ENCODE results near the gene MSRB1.

MSRB1 gene, protein sequence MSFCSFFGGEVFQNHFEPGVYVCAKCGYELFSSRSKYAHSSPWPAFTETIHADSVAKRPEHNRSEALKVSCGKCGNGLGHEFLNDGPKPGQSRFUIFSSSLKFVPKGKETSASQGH

DNA sequence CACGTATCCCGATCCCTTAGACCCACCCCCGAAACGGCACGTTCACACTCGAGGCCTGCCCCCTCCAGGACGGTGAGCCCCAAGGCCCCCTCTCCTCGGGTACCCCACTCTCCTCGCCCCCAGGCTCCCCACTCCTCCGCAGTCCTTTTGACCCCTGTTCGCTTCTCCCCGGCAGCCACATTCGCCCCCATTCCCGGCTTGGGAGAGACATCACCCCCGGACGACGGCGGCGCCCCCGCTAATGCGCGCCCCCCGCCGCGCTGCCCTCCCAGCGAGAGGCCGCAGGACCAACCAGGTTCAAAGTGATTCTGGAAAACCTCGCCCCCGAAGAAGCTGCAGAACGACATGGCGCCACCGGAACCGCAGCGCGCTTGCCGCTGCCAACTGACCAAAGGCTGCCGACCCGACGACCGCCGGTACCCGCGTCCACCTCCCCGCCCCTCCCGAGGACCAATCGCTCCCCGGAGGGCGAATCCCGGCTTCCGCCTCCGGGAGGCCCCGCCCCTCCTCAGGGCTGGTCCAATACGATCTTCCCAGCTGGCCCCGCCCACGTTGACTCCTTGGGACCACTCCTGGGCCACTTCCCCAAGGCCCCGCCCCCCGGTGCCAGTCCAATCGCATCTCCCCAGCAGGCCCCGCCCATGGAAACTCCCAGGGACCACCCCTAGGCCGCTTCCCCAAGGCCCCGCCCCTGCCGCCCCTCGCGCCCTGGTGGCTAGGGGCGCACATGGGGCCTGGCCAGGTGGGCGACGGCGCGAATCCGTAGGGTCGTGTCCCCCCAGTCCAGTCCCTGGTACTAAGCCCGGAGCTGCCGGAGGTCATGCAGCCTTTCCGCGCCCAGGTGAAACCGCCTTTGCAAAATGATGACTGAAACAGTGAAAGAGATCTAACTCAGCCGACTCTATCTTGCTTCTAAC lies at the start of gene MSRB1:
Gene MSRB1, minus strand, starts transcription at position 390 of the 917 bp plus-strand sequence. Its CDS starts 43 bp downstream, at position 347.
- H3K4me1 ChIP-seq (ENCODE audit: control insufficient read depth in 1 of 2, insufficient read depth in 2 of 2, low read length in 2 of 2): peaks cover 23 to 33% of the 10 kb centered on the region in 2 donors
- H3K27ac ChIP-seq (ENCODE audit: low read depth, low read length): peak within 1 kb of the TSS; percentile 66
- H3K27me3 ChIP-seq (ENCODE audit: control insufficient read depth in 1 of 2, insufficient read depth in 2 of 2, low read length in 2 of 2): no peaks in the 10 kb centered on the region
- H3K9me3 ChIP-seq (ENCODE audit: control insufficient read depth in 1 of 2, low read length in 2 of 2): no peaks in the 10 kb centered on the region
- H3K9ac ChIP-seq (ENCODE audit: low read depth in 1 of 2, low read length in 2 of 2): peak within 1 kb of the TSS; percentile 74 to 82
- peaks cover 13 to 19% of the 10 kb centered on the region in 2 donors for H3K36me3 ChIP-seq (ENCODE audit: control insufficient read depth in 1 of 2, insufficient read depth in 2 of 2, low read length in 2 of 2)
- peak within 1 kb of the TSS; percentile 86 to 93 for H3K4me3 ChIP-seq (ENCODE audit: low read depth in 1 of 2, low read length in 2 of 2)

DNA sequence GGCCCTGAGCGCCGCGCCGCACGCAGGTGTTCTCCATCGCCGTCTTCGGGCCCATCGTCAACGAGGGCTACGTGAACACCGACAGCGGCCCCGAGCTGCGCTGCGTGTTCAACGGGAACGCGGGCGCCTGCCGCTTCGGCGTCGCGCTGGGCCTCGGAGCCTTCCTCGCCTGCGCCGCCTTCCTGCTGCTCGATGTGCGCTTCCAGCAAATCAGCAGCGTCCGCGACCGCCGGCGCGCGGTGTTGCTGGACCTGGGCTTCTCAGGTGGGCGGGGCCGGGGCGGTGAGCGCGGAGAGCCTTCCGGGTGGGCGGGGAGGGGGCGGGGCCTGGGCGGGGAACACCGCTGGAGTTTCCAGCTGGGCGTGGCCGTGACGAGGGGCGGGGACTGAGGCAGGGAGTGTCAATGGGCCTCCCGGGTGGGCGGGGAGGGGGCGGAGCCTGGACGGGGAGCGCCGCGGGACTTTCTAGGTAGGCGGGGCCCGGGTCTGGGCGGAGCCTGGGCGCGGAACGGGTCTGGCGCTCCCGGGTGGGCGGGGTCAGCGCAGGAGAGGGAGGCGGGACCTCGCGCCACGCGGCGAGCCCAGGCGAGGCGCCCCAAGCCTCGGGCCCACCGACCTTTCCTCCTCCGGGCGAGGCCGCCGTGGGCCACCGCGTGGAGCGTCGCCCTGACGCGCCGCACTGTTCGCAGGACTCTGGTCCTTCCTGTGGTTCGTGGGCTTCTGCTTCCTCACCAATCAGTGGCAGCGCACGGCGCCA lies 49.1 kb upstream of the MSRB1 start:
- peaks cover 26% of the 10 kb centered on the region in 2 donors for H3K4me1 ChIP-seq (ENCODE audit: control insufficient read depth in 1 of 2, insufficient read depth in 2 of 2, low read length in 2 of 2)
- no peaks in the 10 kb centered on the region for H3K9me3 ChIP-seq (ENCODE audit: control insufficient read depth in 1 of 2, low read length in 2 of 2)
- H3K4me3 ChIP-seq (ENCODE audit: low read depth in 1 of 2, low read length in 2 of 2): peak overlapping the region; percentile 34 to 70
- H3K9ac ChIP-seq (ENCODE audit: low read depth in 1 of 2, low read length in 2 of 2): peak overlapping the region; percentile 22 to 47
- peaks cover 2 to 7% of the 10 kb centered on the region in 2 donors for H3K36me3 ChIP-seq (ENCODE audit: control insufficient read depth in 1 of 2, insufficient read depth in 2 of 2, low read length in 2 of 2)
- no peak overlapping the region for H3K27ac ChIP-seq (ENCODE audit: low read depth, low read length)
- peaks cover 22 to 26% of the 10 kb centered on the region in 2 donors for H3K27me3 ChIP-seq (ENCODE audit: control insufficient read depth in 1 of 2, insufficient read depth in 2 of 2, low read length in 2 of 2)

DNA sequence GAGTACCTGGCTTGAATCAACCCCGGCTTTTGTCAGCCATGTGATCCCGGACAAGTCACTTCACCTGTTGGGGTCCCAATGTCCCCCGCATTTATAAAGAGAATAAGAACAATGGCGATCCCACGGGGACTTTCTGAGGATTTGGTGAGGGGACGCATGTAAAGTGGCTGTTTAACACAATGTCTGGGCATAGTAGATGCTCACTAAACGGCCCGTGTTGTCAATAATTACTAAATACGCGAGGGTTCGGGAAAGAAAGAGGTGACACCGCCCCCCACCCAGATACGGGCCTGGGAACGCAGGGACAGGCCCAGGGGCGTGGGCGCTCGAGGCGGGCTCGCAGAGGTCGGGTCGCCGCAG lies 48.6 kb upstream of the MSRB1 start:
- no peak overlapping the region for H3K27ac ChIP-seq (ENCODE audit: low read depth, low read length)
- peaks cover 4 to 9% of the 10 kb centered on the region in 2 donors for H3K36me3 ChIP-seq (ENCODE audit: control insufficient read depth in 1 of 2, insufficient read depth in 2 of 2, low read length in 2 of 2)
- H3K9ac ChIP-seq (ENCODE audit: low read depth in 1 of 2, low read length in 2 of 2): peak overlapping the region; percentile 22 to 47
- H3K4me1 ChIP-seq (ENCODE audit: control insufficient read depth in 1 of 2, insufficient read depth in 2 of 2, low read length in 2 of 2): peaks cover 22 to 26% of the 10 kb centered on the region in 2 donors
- H3K4me3 ChIP-seq (ENCODE audit: low read depth in 1 of 2, low read length in 2 of 2): peak overlapping the region; percentile 34 to 70
- no peaks in the 10 kb centered on the region for H3K9me3 ChIP-seq (ENCODE audit: control insufficient read depth in 1 of 2, low read length in 2 of 2)
- peaks cover 22 to 26% of the 10 kb centered on the region in 2 donors for H3K27me3 ChIP-seq (ENCODE audit: control insufficient read depth in 1 of 2, insufficient read depth in 2 of 2, low read length in 2 of 2)

DNA sequence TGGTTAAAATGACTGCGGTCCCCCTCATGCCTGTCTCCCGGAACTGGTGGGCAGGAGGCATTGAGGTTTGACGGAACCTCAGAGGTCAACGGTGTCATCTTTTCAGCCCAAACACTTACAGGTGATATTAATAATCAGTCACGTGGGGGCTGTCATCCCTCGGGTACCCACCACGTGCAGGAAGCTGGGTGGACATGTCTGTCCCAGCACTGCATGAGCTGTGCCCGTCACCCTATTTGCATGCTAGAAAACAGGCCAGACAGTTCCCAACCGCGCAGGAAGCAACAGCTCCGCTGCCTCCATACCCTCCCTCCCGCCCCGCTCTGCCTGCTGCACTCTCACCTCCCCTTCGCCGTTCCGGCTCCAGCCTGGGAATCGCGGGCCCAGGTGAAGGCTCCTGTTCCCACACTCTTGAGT lies 48.1 kb upstream of the MSRB1 start:
- peak overlapping the region in 1 of 2 donors; percentile 54 for H3K9ac ChIP-seq (ENCODE audit: low read depth in 1 of 2, low read length in 2 of 2)

DNA sequence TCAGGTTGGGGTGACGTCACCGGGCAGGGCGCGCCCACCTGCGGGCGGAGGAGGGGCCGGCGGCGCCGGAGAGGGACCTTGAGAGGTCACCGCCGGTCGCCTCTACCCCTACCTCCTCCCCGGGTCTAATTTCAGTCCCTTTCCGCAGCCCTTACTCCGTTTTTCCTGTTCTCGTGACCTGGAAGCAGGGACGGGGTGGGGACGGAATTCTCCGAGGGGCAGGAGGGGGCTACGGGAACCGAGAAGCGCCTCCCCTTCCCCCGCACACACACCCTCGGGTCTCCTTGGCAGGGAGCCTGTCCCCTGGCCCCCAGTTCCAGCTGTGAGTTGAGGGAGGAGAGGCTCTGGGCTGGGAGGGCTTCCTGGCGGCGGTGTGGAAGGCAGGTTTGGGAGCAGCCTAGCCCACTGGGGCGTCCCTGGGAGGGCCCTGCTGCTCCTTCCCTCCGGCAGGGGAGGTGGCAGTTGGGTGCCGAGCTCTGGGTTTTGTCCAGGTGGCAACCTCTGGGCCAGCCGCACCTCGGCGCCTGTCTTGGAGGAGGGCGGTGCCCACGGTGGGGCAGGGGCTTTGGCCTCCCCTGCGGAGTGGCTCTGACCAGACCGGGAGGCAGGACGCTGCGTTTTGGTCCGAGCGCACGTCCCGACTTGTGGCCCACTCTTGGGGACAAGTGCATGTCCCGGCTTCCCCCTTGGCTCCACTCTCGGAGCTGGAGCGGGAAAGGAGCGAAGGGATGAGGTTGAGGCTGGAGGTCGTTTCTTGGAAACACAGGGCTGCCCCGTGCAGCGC lies 47.5 kb upstream of the MSRB1 start:
- peak overlapping the region; percentile 48 to 57 for H3K4me3 ChIP-seq (ENCODE audit: low read depth in 1 of 2, low read length in 2 of 2)

More for the DNA sequence above, 48.1 kb upstream of the MSRB1 start:
- Histone ChIP-seq H3K27ac (ENCODE audit: low read depth, low read length) (no peak overlapping the region), H3K9me3 (ENCODE audit: control insufficient read depth in 1 of 2, low read length in 2 of 2) (no peaks in the 10 kb centered on the region), H3K36me3 (ENCODE audit: control insufficient read depth in 1 of 2, insufficient read depth in 2 of 2, low read length in 2 of 2) (peaks cover 8 to 13% of the 10 kb centered on the region in 2 donors), H3K27me3 (ENCODE audit: control insufficient read depth in 1 of 2, insufficient read depth in 2 of 2, low read length in 2 of 2) (peaks cover 22 to 26% of the 10 kb centered on the region in 2 donors), H3K4me3 (ENCODE audit: low read depth in 1 of 2, low read length in 2 of 2) (peak overlapping the region; percentile 48 to 70), H3K4me1 (ENCODE audit: control insufficient read depth in 1 of 2, insufficient read depth in 2 of 2, low read length in 2 of 2) (peaks cover 26 to 29% of the 10 kb centered on the region in 2 donors)

DNA sequence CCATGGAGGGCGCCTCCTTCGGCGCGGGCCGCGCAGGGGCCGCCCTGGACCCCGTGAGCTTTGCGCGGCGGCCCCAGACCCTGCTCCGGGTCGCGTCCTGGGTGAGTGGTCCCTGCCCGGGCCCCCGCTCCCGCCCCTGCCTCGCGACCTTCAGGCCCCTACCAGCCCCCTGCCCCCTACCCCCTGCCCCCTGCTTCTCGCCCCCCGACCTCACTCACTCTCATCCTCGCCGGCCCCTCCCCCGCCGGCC lies 47.0 kb upstream of the MSRB1 start:
- Histone ChIP-seq H3K4me1 (ENCODE audit: control insufficient read depth in 1 of 2, insufficient read depth in 2 of 2, low read length in 2 of 2) (peaks cover 37 to 41% of the 10 kb centered on the region in 2 donors), H3K27me3 (ENCODE audit: control insufficient read depth in 1 of 2, insufficient read depth in 2 of 2, low read length in 2 of 2) (peaks cover 22 to 26% of the 10 kb centered on the region in 2 donors), H3K9ac (ENCODE audit: low read depth in 1 of 2, low read length in 2 of 2) (peak overlapping the region in 1 of 2 donors; percentile 43), H3K9me3 (ENCODE audit: control insufficient read depth in 1 of 2, low read length in 2 of 2) (no peaks in the 10 kb centered on the region), H3K36me3 (ENCODE audit: control insufficient read depth in 1 of 2, insufficient read depth in 2 of 2, low read length in 2 of 2) (peaks cover 17 to 18% of the 10 kb centered on the region in 2 donors), H3K4me3 (ENCODE audit: low read depth in 1 of 2, low read length in 2 of 2) (no peak overlapping the region), H3K27ac (ENCODE audit: low read depth, low read length) (no peak overlapping the region)

More for the DNA sequence above, 47.5 kb upstream of the MSRB1 start:
- no peaks in the 10 kb centered on the region for H3K9me3 ChIP-seq (ENCODE audit: control insufficient read depth in 1 of 2, low read length in 2 of 2)
- peaks cover 32 to 35% of the 10 kb centered on the region in 2 donors for H3K4me1 ChIP-seq (ENCODE audit: control insufficient read depth in 1 of 2, insufficient read depth in 2 of 2, low read length in 2 of 2)
- peaks cover 22 to 26% of the 10 kb centered on the region in 2 donors for H3K27me3 ChIP-seq (ENCODE audit: control insufficient read depth in 1 of 2, insufficient read depth in 2 of 2, low read length in 2 of 2)
- peak overlapping the region; percentile 43 to 54 for H3K9ac ChIP-seq (ENCODE audit: low read depth in 1 of 2, low read length in 2 of 2)
- H3K36me3 ChIP-seq (ENCODE audit: control insufficient read depth in 1 of 2, insufficient read depth in 2 of 2, low read length in 2 of 2): peaks cover 14 to 18% of the 10 kb centered on the region in 2 donors
- H3K27ac ChIP-seq (ENCODE audit: low read depth, low read length): no peak overlapping the region

DNA sequence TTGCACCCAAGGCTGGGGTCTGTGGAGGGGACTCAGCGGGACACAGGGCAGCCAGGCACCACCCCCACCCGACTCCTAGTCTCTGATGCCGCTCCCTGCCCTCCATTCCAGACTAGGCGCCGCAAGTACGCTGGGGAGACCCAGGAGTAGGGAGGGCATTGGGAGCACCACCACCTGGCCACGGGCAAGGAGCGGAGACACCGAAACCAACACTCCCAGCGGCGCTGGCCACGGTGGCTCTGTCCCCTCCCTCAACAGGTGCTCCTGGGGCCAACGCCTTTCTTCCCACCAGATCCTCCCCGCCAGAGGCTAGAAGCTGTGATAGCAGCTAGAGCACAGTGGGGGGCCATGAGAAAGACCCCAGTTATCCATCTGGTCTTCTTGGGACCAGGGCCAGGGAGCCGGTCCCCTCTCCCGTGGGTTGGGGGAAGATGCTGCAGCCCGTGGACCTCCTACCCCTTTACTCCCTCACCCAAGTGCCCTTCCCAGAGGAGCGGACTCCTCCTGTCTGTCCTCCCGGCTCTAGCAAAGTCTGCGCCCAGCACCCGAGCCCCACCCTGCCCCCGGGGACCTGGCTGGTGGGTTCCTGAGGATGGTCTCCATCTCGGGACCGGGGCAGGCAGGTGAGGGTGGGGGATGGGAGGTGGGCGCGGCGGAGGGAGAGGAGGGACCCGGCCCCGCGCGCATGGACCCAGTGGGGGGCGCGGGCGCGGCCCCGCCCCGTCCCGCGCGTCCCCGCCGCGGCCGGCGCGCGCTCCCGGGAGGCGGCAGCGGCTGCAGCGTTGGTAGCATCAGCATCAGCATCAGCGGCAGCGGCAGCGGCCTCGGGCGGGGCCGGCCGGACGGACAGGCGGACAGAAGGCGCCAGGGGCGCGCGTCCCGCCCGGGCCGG lies 46.5 kb upstream of the MSRB1 start, which contains the start of gene SYNGR3:
Gene SYNGR3, plus strand, starts transcription at position 762 of the 892 bp plus-strand sequence. CDS start 133 bp downstream, outside the sequence.
- H3K27me3 ChIP-seq (ENCODE audit: control insufficient read depth in 1 of 2, insufficient read depth in 2 of 2, low read length in 2 of 2): peaks cover 22 to 26% of the 10 kb centered on the region in 2 donors
- H3K4me3 ChIP-seq (ENCODE audit: low read depth in 1 of 2, low read length in 2 of 2): peak within 1 kb of the TSS; percentile 48 to 57
- no peak within 1 kb of the TSS for H3K27ac ChIP-seq (ENCODE audit: low read depth, low read length)
- peaks cover 43 to 45% of the 10 kb centered on the region in 2 donors for H3K4me1 ChIP-seq (ENCODE audit: control insufficient read depth in 1 of 2, insufficient read depth in 2 of 2, low read length in 2 of 2)
- H3K36me3 ChIP-seq (ENCODE audit: control insufficient read depth in 1 of 2, insufficient read depth in 2 of 2, low read length in 2 of 2): peaks cover 17 to 18% of the 10 kb centered on the region in 2 donors
- no peaks in the 10 kb centered on the region for H3K9me3 ChIP-seq (ENCODE audit: control insufficient read depth in 1 of 2, low read length in 2 of 2)
- H3K9ac ChIP-seq (ENCODE audit: low read depth in 1 of 2, low read length in 2 of 2): peak within 1 kb of the TSS; percentile 43 to 54

DNA sequence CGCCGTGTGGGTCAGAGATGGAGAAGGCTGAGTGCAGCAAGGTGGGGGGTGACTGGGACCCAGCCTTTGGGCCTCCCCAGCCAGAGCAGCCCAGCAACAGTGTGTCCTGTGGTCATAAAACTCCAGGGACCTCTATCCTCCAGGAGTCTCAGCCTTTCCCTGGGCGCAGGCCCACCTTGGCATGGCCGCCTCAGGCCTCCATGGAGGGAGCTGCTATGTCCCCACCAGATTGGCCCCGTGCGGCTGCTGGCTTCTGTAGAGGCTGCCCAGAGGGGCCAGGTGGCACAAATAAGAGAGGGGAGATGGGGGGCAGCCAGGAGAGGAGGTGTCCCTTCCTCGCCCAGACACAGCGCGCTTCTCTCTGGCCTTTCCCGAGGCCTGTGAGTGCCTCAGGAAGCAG lies 44.2 kb upstream of the MSRB1 start:
- H3K27me3 ChIP-seq (ENCODE audit: control insufficient read depth in 1 of 2, insufficient read depth in 2 of 2, low read length in 2 of 2): peaks cover 22 to 26% of the 10 kb centered on the region in 2 donors
- peaks cover 58% of the 10 kb centered on the region in 2 donors for H3K4me1 ChIP-seq (ENCODE audit: control insufficient read depth in 1 of 2, insufficient read depth in 2 of 2, low read length in 2 of 2)
- no peak overlapping the region for H3K27ac ChIP-seq (ENCODE audit: low read depth, low read length)
- H3K9ac ChIP-seq (ENCODE audit: low read depth in 1 of 2, low read length in 2 of 2): no peak overlapping the region
- H3K4me3 ChIP-seq (ENCODE audit: low read depth in 1 of 2, low read length in 2 of 2): no peak overlapping the region
- peaks cover 17 to 18% of the 10 kb centered on the region in 2 donors for H3K36me3 ChIP-seq (ENCODE audit: control insufficient read depth in 1 of 2, insufficient read depth in 2 of 2, low read length in 2 of 2)
- no peaks in the 10 kb centered on the region for H3K9me3 ChIP-seq (ENCODE audit: control insufficient read depth in 1 of 2, low read length in 2 of 2)

Measured in duodenal mucosa (tissue), 2 donors.